Measurements from ENCODE around the gene FAM168A. TPM values are rescaled to one million over a fixed set of nuclear protein-coding genes. Genes with fewer than 3 reads are reported as not detected.

Gene FAM168A
- polyA plus RNA-seq, 1 donor (not counting 4 experiments of a cell fraction or from before 2014, with no cell fraction given), result 11.8 TPM

DNA sequence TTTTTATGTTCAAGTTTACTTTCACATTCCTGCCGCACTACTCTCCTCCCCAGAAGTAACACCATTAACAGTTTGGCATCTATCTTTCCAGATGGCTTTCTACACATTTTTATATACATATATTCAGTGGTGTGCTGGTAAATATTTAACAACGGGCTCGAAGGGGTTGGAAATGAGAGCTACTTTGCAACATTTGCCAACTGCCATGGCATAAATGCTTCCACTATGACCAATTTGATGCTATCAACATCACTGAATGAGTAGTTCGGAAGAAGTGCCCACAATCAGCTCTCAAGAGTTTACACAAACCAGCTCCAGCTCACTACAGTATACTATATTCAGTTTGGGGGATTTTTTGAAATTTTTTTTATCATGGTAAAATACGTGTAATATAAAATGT lies 166.5 kb downstream of the FAM168A start:
- peaks cover 0 to 2% of the 10 kb centered on the region in 2 experiments for H3K36me3 ChIP-seq (ENCODE audit: control insufficient read depth in 2 of 2, extremely low read depth in 1 of 2, insufficient read depth in 2 of 2, low read length in 2 of 2)
- FAIRE-seq (no peak), DNase-seq (ENCODE audit: low read depth, low spot score) (no peak)
- no peak overlapping the region for H3K27ac ChIP-seq (ENCODE audit: control insufficient read depth, insufficient read depth, low read length)
- H3K4me3 ChIP-seq (ENCODE audit: control insufficient read depth in 2 of 3, extremely low read depth in 1 of 3, insufficient read depth in 2 of 3, low read depth in 1 of 3, low read length in 3 of 3), result no peak overlapping the region
- dilution Hi-C loops (cut with MboI; ENCODE audit: extremely low pct_ligation_motif_present, low sequenced_read_pairs), result no loop called here
- H4K20me1 ChIP-seq (ENCODE audit: control insufficient read depth, extremely low read depth, insufficient read depth, low read length), result no peaks in the 10 kb centered on the region
- H3K79me2 ChIP-seq (ENCODE audit: control insufficient read depth, insufficient read depth, low read length), result no peaks in the 10 kb centered on the region
- H3K4me1 ChIP-seq (ENCODE audit: control insufficient read depth, extremely low read depth, insufficient read depth, low read length), result no peaks in the 10 kb centered on the region
- H3K4me2 ChIP-seq (ENCODE audit: control insufficient read depth, extremely low read depth, insufficient read depth, low read depth, low read length), result no peak overlapping the region
- no peak overlapping the region for H2AFZ ChIP-seq (ENCODE audit: control insufficient read depth, low read length)
- no peaks in the 10 kb centered on the region for H3K27me3 ChIP-seq (ENCODE audit: control insufficient read depth, extremely low read depth, insufficient read depth, low read length)
- H3K9me3 ChIP-seq (ENCODE audit: control insufficient read depth, low read depth, low read length), result no peaks in the 10 kb centered on the region
- no peak overlapping the region for H3K9ac ChIP-seq (ENCODE audit: control insufficient read depth, extremely low read depth, insufficient read depth, low read length)
- TF ChIP-seq EZH2 (IDR thresholded peaks at IDR 0.05; ENCODE audit: low read length), result no peak
- H3K9me1 ChIP-seq (ENCODE audit: control insufficient read depth, extremely low read depth, insufficient read depth, low read length), result no peaks in the 10 kb centered on the region

DNA sequence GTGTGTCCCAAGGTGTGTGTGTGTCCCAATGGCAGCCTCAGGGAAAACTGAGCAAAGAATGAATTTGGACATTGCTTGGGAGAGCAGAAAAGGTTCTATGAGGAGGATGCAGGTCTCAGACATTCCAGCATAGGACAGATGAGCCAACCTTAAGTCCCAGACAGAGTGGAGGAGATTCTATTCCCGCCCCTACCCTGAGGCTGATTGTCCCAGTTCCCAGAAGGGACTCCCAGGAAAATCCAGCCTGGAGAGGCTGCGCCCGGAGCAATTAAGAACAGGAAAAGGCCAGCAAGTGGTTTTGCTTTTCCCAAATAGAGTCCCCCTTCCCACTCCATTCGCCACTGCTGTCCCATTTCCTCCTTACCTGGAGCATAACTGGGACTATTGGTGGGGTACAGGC lies 167.6 kb downstream of the FAM168A start:
- H3K9me3 ChIP-seq (ENCODE audit: control insufficient read depth, low read depth, low read length), result no peaks in the 10 kb centered on the region
- dilution Hi-C loops (cut with MboI; ENCODE audit: extremely low pct_ligation_motif_present, low sequenced_read_pairs), result no loop called here
- no peak overlapping the region for H3K27ac ChIP-seq (ENCODE audit: control insufficient read depth, insufficient read depth, low read length)
- H3K4me3 ChIP-seq (ENCODE audit: control insufficient read depth in 2 of 3, extremely low read depth in 1 of 3, insufficient read depth in 2 of 3, low read depth in 1 of 3, low read length in 3 of 3), result no peak overlapping the region
- H3K27me3 ChIP-seq (ENCODE audit: control insufficient read depth, extremely low read depth, insufficient read depth, low read length), result no peaks in the 10 kb centered on the region
- FAIRE-seq (no peak), DNase-seq (ENCODE audit: low read depth, low spot score) (no peak)
- peaks cover 0 to 2% of the 10 kb centered on the region in 2 experiments for H3K36me3 ChIP-seq (ENCODE audit: control insufficient read depth in 2 of 2, extremely low read depth in 1 of 2, insufficient read depth in 2 of 2, low read length in 2 of 2)
- no peaks in the 10 kb centered on the region for H3K9me1 ChIP-seq (ENCODE audit: control insufficient read depth, extremely low read depth, insufficient read depth, low read length)
- no peaks in the 10 kb centered on the region for H4K20me1 ChIP-seq (ENCODE audit: control insufficient read depth, extremely low read depth, insufficient read depth, low read length)
- H3K4me2 ChIP-seq (ENCODE audit: control insufficient read depth, extremely low read depth, insufficient read depth, low read depth, low read length), result no peak overlapping the region
- H3K79me2 ChIP-seq (ENCODE audit: control insufficient read depth, insufficient read depth, low read length), result no peaks in the 10 kb centered on the region
- no peaks in the 10 kb centered on the region for H3K4me1 ChIP-seq (ENCODE audit: control insufficient read depth, extremely low read depth, insufficient read depth, low read length)
- TF ChIP-seq EZH2 (IDR thresholded peaks at IDR 0.05; ENCODE audit: low read length), result no peak
- TF ChIP-seq, protein P1, sequence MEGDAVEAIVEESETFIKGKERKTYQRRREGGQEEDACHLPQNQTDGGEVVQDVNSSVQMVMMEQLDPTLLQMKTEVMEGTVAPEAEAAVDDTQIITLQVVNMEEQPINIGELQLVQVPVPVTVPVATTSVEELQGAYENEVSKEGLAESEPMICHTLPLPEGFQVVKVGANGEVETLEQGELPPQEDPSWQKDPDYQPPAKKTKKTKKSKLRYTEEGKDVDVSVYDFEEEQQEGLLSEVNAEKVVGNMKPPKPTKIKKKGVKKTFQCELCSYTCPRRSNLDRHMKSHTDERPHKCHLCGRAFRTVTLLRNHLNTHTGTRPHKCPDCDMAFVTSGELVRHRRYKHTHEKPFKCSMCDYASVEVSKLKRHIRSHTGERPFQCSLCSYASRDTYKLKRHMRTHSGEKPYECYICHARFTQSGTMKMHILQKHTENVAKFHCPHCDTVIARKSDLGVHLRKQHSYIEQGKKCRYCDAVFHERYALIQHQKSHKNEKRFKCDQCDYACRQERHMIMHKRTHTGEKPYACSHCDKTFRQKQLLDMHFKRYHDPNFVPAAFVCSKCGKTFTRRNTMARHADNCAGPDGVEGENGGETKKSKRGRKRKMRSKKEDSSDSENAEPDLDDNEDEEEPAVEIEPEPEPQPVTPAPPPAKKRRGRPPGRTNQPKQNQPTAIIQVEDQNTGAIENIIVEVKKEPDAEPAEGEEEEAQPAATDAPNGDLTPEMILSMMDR (optimal IDR thresholded peaks at IDR 0.05 in 1 of 3, IDR thresholded peaks at IDR 0.05 in 1 of 3, conservative IDR thresholded peaks at IDR 0.05 in 1 of 3; ENCODE audit: extremely low read depth in 1 of 3, insufficient read depth in 2 of 3, low read length in 3 of 3), result no peak
- H2AFZ ChIP-seq (ENCODE audit: control insufficient read depth, low read length), result no peak overlapping the region
- no peak overlapping the region for H3K9ac ChIP-seq (ENCODE audit: control insufficient read depth, extremely low read depth, insufficient read depth, low read length)

DNA sequence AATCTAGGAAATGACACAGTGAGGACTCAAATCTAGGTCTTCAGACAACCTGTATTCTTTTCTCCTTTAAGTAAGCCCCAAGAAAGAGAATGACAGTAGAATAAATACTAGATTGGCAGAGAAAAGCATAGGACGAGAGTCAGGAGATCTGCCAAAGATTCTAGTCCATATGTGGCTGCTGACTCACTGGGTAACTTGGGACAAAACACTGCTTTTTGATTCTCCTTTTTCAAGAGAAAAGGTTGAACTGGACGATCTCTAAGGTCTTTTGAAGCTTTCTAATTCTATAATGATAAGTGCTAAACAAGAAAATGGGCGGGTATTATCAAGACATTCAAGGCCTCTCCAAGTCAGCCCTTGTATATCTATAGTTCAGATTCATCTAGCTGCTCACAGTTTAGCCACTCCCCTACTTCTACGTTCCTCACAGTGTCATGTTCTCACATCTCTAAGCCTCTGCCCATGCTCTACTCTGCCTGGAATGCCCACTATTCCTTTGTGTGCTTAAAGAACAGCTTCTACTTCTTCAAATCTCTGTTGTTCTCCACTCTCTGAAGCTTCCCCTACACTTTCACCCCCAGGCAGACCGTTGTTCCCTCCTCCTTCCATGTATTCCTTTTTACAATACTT lies 168.7 kb downstream of the FAM168A start:
- Histone ChIP-seq H3K27me3 (ENCODE audit: control insufficient read depth, extremely low read depth, insufficient read depth, low read length) (no peaks in the 10 kb centered on the region), H4K20me1 (ENCODE audit: control insufficient read depth, extremely low read depth, insufficient read depth, low read length) (no peaks in the 10 kb centered on the region), H3K9ac (ENCODE audit: control insufficient read depth, extremely low read depth, insufficient read depth, low read length) (no peak overlapping the region), H3K9me3 (ENCODE audit: control insufficient read depth, low read depth, low read length) (no peaks in the 10 kb centered on the region), H3K4me1 (ENCODE audit: control insufficient read depth, extremely low read depth, insufficient read depth, low read length) (no peaks in the 10 kb centered on the region), H3K79me2 (ENCODE audit: control insufficient read depth, insufficient read depth, low read length) (no peaks in the 10 kb centered on the region), H3K4me2 (ENCODE audit: control insufficient read depth, extremely low read depth, insufficient read depth, low read depth, low read length) (no peak overlapping the region), H3K27ac (ENCODE audit: control insufficient read depth, insufficient read depth, low read length) (no peak overlapping the region), H2AFZ (ENCODE audit: control insufficient read depth, low read length) (no peak overlapping the region), H3K9me1 (ENCODE audit: control insufficient read depth, extremely low read depth, insufficient read depth, low read length) (no peaks in the 10 kb centered on the region), H3K36me3 (ENCODE audit: control insufficient read depth in 2 of 2, extremely low read depth in 1 of 2, insufficient read depth in 2 of 2, low read length in 2 of 2) (peaks cover 0 to 2% of the 10 kb centered on the region in 2 experiments), H3K4me3 (ENCODE audit: control insufficient read depth in 2 of 3, extremely low read depth in 1 of 3, insufficient read depth in 2 of 3, low read depth in 1 of 3, low read length in 3 of 3) (no peak overlapping the region)
- TF ChIP-seq, protein P1 (optimal IDR thresholded peaks at IDR 0.05 in 1 of 3, IDR thresholded peaks at IDR 0.05 in 1 of 3, conservative IDR thresholded peaks at IDR 0.05 in 1 of 3; ENCODE audit: extremely low read depth in 1 of 3, insufficient read depth in 2 of 3, low read length in 3 of 3), result no peak
- no peak for TF ChIP-seq EZH2 (IDR thresholded peaks at IDR 0.05; ENCODE audit: low read length)
- dilution Hi-C loops (cut with MboI; ENCODE audit: extremely low pct_ligation_motif_present, low sequenced_read_pairs), result no loop called here
- no peak for FAIRE-seq
- DNase-seq (ENCODE audit: low read depth, low spot score), result no peak

All from keratinocyte (primary cell).